ENCODE measurements around the gene BNIPL.
A peak's percentile ranks its signal among the peaks of the same experiment; 100 is the strongest.

Gene BNIPL, protein sequence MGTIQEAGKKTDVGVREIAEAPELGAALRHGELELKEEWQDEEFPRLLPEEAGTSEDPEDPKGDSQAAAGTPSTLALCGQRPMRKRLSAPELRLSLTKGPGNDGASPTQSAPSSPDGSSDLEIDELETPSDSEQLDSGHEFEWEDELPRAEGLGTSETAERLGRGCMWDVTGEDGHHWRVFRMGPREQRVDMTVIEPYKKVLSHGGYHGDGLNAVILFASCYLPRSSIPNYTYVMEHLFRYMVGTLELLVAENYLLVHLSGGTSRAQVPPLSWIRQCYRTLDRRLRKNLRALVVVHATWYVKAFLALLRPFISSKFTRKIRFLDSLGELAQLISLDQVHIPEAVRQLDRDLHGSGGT

DNA sequence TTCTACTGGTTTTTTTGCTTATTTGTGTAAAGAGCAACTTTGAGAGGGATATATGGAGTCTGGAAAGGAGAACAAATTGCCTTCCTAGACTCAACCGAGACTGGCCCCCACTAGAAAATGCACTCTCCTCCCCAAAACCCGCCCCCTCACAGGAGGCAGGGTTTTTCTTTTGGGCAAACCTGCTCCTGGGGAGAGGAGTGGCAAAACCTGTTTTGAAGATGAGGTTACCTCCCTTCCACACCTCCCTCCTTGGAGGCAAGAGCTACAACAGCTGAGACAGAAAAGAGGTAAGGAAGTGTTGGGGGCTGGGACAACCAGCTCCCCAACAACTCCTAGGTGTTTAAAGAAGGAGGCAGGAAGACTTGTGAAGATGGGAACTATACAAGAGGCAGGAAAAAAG, at the start of gene BNIPL:
BNIPL (plus strand) TSS at position 231 of the 400 bp plus-strand sequence; CDS start at position 371, 140 bp downstream.
- no peak for DNase-seq (ENCODE audit: low read depth)

DNA sequence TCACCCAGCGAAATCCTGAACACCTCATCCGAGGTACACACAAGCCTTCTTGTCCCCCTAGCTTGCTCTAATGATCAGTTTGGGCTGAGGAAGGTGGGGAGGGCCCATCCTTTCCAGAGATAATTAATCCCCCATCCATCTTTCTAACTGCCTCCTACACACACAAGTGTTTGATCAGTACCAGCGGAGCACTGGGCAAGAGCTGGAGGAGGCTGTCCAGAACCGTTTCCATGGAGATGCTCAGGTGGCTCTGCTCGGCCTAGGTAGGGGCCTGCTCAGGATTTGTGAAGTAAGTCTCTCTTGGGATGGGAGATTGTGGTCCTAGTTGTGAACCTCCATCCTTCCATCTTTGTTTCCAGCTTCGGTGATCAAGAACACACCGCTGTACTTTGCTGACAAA, 48.5 kb upstream of the BNIPL start:
- no peak for DNase-seq (ENCODE audit: low read depth)

DNA sequence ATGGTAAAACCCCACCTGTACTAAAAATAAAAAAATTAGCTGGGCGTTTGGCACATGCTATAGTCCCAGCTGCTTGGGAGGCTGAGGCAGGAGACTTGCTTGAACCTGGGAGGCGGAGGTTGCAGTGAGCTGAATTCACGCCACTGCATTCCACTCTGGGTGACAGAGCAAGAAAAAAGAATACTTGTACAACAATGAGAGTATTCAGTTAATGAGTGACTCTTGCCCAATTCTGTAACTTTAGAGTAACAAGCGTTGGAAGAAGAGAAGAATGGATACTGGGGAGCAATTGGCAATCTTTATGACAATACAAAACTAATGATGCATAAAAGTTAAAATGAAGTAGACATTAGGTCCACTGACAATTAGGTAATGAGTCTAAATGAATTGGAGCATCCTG, 43.8 kb upstream of the BNIPL start:
- no peak for DNase-seq (ENCODE audit: low read depth)

DNA sequence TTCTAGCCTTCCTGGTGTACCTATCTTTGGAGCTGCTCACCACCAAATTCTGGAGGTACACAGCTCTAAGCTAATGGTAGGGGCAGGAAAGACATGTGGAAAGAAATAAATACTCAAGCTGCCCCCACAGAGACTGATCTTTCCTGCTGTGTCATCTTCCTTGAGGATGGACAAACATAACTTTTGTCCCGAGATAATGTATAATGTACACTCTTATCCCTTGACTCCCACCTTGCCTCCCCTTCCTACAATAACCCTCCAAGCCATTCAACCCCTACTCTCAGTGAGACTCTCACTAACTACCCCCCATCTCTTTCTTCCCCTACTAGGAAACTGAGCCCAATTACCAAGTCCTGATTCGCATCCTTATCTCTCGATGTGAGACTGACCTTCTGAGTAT, 42.1 kb upstream of the BNIPL start:
- no peak for DNase-seq (ENCODE audit: low read depth)

DNA sequence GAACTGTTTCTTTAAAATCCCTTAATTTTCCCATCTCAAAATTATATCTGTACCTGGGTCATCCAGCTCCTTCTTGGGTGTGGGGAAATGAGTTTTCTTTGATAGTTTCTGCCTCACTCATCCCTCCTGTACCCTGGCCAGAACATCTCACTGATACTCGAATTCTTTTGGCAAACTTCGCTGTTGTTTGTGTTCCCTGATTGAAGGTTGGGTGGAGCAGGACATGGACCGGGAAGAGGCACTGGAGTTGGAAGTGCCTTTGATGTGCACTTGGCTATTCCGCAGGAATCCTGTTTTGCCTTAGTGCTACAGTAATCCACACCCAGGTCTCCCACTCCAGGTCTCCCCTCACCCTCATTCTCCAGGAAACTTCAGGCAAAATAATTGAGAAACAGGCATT, 40.9 kb upstream of the BNIPL start:
- no peak for DNase-seq (ENCODE audit: low read depth)

DNA sequence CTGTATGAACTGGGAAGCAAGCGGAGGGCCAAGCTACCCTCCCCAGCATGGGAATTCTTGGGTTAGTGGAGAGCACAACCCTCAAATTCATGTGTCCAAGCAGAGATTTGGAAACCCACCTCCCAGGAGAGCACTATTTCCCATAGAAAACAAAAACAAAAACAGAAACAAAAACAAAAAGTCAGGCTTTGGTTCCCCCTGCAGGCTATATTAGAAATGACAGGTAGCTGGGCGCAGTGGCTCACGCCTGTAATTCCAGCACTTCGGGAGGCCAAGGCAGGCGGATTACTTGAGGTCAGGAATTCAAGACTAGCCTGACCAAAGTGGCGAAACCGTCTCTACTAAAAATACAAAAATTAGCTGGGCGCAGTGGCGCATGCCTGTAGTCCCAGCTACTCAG, 40.5 kb upstream of the BNIPL start:
- peak; percentile 48 for DNase-seq (ENCODE audit: low read depth)

DNA sequence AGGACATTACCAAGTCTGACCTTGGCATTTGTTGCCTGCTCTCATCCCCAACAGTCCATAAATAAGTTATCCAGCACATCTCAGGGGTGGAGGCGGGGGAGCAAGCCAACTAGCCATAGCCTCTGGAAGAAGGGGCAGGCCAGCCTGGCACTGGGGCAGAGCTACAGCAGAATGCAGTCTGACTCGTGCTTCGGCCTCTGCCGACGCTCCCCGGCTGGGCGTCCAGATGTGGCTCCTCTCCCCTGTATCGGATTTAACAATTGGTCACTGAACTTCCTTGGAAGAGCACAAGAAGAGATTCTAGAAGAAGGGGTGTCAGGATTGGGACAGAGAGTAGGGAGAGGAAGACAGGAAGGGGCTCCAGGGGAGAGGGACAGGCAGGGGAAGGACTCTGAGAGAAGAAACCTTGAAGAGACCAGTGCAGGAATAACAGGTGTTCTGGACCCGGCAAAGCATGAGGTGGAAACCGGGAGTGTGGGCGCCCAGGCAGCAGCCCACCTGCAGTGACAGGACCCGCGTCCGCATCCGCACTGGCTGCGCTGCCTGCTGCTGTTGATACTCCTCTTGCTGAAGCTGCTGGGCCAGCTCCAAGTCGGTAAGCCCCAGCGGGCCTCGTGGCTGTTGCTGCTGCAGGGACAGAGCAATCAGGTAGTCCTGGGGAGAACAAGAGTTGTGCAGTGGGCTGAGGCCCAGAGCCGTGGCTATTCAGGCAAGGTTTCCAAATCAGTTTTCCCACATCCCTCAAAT, 39.1 kb upstream of the BNIPL start:
- DNase-seq (ENCODE audit: low read depth) = no peak

DNA sequence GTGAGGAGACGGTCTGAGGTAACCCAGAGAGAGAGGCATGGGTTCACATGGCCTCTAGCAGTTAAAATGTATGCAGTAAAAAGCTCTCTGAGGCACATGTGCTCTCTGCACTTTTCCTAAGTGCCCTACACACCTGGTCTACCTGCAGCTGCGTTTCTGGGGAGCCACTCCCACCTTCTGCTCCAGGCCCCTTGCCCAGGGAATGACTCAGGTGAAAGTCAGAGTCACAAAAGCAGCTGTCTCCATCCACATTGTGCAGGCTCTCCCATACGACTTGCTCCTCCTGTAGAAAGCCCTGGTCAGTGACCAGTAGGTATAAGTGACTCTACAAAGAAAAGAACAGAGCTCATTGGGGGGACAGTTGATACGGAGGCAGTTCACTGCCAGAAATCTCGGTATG, 38.4 kb upstream of the BNIPL start:
- no peak for DNase-seq (ENCODE audit: low read depth)

DNA sequence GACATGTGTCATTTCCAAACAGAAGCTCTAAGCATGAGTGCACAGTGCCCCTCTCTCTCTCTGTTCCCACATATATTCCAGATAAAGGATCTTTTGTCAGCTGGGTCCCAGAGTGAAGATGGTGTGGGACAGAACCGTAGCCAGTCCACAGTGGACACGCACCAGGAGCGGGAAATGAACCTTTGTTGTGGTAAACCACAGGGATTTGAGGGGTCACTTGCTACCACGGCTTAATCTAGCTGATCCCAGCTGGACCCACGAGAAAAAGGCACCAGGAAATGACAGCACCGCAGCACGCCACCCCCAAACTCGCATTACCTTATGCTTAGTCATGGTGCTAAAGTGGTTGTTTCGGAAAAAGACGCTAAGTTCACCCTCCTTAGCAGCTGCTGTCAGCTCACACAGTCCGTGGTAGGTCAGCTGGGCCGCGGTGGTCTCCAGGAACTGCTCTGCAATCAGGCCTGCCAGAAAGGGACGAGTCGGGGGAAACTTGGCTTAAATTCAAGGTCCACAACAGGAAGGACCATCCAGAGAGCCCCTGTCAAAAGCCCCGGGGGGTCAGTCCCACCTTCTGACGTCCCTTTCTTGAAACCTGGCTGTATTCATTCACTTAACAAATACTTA, 37.2 kb upstream of the BNIPL start:
- DNase-seq (ENCODE audit: low read depth) = peak; percentile 92

DNA sequence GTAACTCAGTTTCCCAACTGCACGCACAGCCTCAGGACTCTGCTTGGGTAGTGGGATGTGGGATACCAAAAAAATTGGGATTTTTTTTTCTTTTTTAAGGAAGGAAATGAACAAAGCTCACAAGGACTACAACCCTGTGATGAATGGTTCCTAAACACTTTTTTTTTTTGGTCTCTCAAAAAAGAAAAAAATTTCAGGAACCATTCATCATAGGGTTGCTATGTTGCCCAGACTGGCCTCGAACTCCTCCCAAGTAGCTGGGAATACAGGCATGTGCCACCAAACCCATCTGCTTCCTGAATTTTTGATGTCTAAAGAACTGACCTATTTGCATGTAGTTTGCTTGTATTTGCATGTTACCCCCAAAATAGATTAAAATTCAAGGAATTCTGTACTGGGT, 36.5 kb upstream of the BNIPL start:
- peak; percentile 35 for DNase-seq (ENCODE audit: low read depth)

DNA sequence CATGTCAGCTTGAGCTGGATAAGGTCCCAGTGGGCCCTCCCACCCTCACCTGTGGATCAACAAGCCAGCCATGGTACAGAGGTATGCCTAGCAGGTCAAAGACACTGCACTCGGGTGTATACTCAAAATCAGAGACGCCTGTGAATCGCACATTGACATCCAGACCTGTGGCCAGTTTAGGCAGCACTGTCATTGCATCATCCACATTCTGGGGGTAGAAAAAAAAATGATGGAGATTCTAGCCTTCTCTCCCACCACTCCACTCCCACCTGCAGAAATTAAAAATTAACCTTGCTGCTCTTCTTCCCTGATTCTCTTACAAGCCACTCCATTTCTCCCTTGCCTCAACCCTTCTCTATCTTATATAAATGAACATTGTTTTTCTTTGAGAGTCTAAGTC, 36.0 kb upstream of the BNIPL start:
- DNase-seq (ENCODE audit: low read depth) = no peak

DNA sequence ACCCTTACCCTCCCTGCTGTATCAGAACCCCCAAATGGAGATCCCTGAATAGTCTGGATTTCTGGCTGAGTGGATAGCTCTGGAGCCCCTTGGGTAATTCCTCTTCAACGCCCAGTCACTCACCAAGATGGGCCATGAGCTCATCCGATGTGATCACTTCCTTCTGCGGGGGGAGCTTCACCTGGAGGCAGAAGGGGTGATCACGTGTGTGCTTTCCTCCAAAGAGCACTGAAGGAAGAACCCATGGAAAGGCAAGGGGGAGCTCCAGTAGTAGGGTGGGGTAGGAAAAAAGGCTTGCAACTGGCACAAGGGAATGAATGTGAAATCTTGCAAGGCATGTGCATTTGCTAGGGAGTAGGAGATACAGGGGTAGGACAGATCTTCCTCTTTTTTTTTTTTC, 34.8 kb upstream of the BNIPL start:
- peak; percentile 60 for DNase-seq (ENCODE audit: low read depth)

DNA sequence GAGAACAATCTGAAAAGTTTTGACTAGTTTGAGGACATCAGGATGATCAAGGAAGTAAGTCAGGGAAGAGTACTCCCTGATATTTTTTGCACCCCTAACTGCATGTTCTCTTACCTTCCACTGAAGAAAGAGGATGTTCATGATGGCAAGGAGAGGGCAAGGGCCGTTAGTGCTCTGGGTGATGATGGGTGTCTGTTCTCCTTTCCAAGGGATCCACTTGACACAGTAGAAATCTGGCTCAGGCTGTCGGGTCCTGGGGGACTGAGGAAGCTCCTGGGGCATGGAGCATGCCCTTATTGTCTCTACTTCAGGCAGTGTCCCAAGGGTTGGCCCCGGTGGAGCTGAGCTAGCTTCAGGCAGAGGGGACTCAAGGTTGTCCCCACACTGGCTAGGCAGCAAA, 34.3 kb upstream of the BNIPL start:
- no peak for DNase-seq (ENCODE audit: low read depth)

DNA sequence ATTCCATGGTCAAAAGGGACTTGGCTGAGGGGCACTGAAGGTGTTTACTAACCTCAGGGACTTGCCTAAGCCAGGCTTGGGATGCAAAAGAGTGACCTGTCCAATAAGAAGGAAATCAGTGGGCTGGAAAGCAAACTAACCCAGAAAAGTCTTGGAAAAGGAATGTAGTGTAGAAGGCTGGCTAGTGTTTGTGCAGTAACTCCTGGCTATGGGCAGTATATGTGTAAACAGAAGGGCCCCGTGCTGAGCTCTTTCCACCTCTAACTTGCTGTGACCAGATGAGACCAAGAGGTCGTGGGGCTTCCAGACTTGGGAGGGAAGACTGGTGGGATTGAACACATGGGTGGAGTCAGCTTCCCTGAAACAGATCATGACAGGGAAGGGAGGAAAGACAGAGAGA, 33.8 kb upstream of the BNIPL start:
- DNase-seq (ENCODE audit: low read depth) = no peak

DNA sequence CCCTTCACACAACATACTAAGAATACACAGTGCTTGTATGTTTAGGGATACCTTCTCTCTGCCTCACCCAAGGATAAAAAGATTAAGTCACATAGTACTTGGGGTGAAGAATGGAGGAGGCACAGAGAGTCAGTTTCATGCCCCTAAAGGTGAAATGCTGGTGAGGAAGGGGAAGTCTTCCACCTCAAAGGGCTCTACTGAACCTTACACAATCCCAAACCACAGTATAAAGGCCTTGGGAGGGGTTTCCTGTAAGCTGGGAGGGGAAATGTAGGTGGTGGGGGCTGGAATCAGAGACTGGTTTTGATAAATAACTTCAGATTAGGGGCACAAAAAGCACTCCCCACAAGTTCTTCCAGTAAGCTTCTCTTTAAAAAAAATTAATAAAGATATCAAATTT, 33.2 kb upstream of the BNIPL start:
- DNase-seq (ENCODE audit: low read depth) = no peak

DNA sequence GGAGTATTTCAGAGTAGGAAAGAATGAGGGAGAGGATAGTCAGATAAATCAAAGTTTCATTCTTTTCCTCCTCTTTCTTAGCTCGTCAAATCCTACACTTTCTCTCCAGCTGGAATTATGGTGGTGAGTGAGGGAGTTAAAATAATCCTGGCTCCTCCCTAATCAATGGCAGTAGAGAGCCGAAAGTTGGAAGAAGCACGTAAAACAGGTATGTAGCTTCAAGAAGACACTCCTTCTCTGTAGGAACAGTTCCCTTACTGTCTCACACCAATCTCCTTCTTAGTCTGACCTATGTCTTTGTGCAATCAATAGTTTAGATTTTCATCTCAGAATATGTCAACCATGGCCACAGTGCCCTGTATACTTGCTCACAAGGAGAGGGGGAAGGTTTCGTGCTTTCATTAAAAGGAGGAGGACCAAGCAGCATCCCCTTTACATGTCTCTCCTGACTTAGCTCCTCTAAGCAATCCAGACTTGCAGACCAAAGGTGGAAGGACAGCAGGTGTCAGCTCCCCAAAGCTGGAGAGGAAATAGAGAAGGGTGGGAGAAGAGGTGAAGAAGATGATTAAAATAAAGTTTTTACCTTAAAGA, 30.6 kb upstream of the BNIPL start:
- no peak for DNase-seq (ENCODE audit: low read depth)

DNA sequence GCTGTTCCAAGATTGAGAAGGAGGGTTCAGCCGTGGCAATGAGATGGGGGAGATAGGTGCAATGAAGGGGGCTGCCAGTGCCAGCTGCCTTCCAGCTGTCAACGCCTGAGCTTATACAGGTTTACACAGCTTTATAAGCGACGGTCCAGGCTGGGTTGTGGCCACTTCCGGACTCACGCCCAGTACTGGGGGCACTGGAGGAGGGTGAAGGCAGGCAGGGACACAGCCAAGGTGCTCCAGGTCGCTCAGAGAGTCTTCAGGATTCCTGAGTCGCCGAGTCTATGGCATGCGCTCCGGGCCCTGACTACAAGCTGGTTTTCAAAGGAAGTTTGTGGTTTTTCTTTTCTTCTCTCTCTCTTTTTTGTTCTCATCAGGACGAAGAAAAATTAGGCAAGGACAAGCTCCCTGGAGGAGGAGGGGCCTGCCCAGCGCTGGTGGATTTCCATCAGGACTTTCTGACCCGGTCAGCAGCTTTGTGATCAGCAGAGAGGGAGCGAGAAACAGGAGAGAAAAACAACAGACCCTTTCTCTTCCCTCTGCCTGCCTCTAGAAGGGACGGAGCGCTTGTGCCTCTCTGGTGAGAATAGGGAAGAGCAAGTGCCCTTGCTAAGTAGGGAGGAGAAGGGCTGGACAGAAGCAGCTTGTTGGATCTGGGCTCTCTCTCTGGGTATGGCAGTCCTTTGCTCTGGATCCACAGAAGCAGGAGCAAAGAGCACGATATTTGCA, 29.9 kb upstream of the BNIPL start, which contains the start of gene MINDY1:
MINDY1 (minus strand) TSS at position 576 of the 726 bp plus-strand sequence. CDS start 4,285 bp downstream, outside the sequence.
- peak; percentile 92 for DNase-seq (ENCODE audit: low read depth)

DNA sequence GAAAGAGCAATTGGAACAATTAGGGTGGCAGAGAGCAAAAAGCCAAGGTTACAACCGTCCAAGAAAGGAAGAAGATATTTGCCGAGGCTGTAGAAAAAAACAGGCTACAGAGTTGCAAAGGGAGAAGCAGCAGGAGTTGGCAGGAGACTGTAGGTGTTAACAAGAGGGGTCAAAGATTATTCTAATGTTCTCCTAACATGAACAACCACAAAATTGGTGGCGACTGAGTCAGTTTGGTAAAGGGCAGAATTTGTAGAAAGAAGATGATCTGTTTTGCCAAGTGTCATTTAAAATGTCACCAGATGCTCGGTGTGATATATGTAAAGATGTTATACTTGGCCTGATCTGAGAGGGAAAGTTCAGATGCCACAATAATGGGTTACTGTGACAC, 28.5 kb upstream of the BNIPL start:
- no peak for DNase-seq (ENCODE audit: low read depth)

DNA sequence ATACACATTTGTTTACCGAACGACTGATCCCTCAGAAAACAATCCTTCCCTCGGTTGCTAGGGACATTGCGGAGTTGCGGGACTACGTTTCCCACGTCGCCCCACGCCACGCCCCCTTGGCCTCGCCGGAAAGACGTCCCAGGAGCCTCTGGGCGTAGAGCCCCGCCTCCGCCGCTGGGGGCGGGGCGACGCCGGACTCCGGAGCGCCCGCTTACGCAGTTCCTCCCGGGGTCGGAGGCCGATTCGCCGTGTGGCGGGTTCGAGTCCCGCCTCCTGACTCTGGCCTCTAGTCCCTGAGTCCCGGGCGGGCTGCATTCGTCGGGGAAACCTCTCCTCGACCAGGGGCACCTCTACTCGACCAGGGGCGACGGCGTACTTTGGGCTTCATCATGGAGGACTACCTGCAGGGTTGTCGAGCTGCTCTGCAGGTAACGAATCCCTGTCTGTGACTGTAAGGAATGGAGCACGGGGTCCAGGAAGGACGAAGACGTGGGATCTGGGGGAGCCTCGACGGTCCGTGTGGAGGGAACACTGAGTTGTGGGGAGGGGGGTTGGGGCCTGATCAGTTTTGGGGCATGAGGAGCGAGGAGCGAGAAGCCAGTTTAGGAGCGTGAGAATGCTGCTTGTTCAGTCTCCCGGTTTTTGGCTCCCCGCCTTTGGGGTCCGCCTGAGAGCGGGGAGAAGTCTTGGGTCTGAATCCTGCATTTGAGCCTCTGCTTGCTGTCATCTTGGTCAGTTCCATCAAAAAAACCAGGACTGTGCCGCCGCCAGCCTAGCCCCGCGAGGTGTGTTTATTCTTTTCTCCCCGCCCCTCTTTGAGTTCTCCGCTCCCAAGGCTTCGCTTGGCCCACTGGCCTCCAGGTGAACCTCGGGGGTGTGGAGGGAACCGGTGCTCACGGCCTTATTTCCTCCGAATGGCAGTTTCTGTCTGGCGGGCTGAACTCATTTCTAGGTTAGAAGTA, 27.9 kb upstream of the BNIPL start, which contains the start of gene PRUNE1:
PRUNE1 (plus strand) TSS at position 206 of the 962 bp plus-strand sequence; CDS start at position 390, 184 bp downstream.
- peak; percentile 99 for DNase-seq (ENCODE audit: low read depth)

DNA sequence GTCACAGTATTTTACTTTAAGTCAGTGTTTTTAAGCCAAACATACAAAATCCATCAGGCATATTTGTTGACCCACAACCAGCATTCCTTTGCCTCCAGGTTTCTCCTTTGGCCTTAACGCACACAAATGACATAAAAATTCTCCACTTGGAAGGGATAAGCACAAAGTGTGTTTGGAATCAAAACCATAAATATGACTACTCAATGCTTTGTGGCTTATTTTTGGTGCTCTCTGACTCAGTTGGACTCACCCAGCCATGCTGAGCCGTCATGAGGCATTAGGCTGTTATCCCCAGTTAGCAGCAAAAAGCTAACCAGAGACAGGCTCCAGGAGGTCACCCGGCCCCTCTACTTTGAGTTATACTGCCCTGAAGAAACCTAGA, 27.2 kb upstream of the BNIPL start:
- DNase-seq (ENCODE audit: low read depth) = peak; percentile 69

Data from ELR (cell line).